ENCODE results near the gene RMP24.
A peak's percentile ranks its signal among the peaks of the same experiment; 100 is the strongest.

The RMP24 gene

GRCh38 chr18:35972197-35973000, at the start of gene RMP24:
RMP24 (plus strand) TSS chr18:35972679.
- DNase-seq = peak; percentile 96
- H3K4me3 ChIP-seq = peak within 1 kb of the TSS; percentile 76 to 91 (median 87)
- H3K4me1 ChIP-seq = peaks cover 12 to 25% (median 19%) of the 10 kb centered on the region in 4 donors
- peak within 1 kb of the TSS; percentile 83 to 97 (median 92) for H3K27ac ChIP-seq
- in situ Hi-C loops (cut with MboI; ENCODE audit: low pct_ligation_motif_present in 1 of 4, low pct_unique_long_range_greater_than_20kb in 1 of 4, low sequenced_read_pairs in 3 of 4) = loop anchor here in 3 of 4 donors (25.0 kb wide), 1 partner anchor 585 kb away; the partner anchor contains the start of gene ZNF396 (in 3 of the 3)
- 0% methylated on average over 5 to 59 of the region's 73 CpGs for WGBS, 2 donors (ENCODE audit: low coverage in 1 of 2)
- H3K9me3 ChIP-seq = no peaks in the 10 kb centered on the region
- TF ChIP-seq POLR2A (IDR thresholded peaks at IDR 0.05) = peak; percentile 74
- no peak for TF ChIP-seq EP300 (IDR thresholded peaks at IDR 0.05; ENCODE audit: low read depth)
- peak; percentile 75 to 88 (median 76) for TF ChIP-seq POLR2AphosphoS5 (IDR thresholded peaks at IDR 0.05)
- intact Hi-C loops (cut with DNase I; ENCODE audit: low total_unique reads) = no loop called here
- no peaks in the 10 kb centered on the region for H3K27me3 ChIP-seq
- peaks cover 0 to 17% (median 2%) of the 10 kb centered on the region in 4 donors for H3K36me3 ChIP-seq

DNA sequence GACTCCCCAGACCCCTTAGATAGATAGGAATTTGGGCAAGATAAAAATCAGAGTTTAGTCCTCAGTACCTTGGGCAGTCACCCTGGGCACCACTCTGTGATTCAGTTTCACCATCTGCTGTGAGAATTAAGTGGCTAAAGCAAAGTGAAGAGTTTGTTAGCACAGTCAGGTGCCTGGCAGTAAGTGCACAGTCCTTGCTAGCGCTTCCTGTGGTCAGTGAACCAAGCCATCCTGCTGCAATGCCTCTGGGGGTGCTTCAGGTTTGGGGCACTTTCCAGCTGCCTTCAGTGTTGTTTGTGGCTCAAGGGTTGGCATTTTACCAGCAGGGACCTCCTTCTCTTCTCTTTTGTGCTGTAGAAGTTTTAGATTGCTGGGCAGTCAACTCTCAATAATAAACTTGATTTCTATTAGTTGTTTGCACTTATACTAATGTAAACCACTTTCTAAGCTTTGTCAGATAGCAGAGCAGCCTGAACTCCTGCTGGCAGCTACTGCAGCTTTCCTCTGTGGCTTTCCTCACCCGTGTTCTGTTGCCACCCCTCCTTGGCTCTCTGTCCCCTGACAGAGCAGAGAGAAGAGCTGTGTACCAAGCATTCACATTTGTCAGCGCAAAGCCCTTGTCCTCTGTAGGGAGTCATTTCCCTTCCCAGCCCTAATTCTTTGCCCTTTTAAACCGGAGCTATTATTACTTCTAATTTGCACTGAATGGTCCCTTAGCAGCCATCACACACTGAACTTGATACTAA, 48.4 kb upstream of the RMP24 start:
- WGBS, 2 donors (ENCODE audit: low coverage in 1 of 2) = 42 to 54% methylated on average over 3 to 4 of the region's 4 CpGs
- no peaks in the 10 kb centered on the region for H3K36me3 ChIP-seq
- H3K9me3 ChIP-seq = no peaks in the 10 kb centered on the region
- no peak overlapping the region for H3K27ac ChIP-seq
- no peak for TF ChIP-seq EP300 (IDR thresholded peaks at IDR 0.05; ENCODE audit: low read depth)
- TF ChIP-seq, protein P1, sequence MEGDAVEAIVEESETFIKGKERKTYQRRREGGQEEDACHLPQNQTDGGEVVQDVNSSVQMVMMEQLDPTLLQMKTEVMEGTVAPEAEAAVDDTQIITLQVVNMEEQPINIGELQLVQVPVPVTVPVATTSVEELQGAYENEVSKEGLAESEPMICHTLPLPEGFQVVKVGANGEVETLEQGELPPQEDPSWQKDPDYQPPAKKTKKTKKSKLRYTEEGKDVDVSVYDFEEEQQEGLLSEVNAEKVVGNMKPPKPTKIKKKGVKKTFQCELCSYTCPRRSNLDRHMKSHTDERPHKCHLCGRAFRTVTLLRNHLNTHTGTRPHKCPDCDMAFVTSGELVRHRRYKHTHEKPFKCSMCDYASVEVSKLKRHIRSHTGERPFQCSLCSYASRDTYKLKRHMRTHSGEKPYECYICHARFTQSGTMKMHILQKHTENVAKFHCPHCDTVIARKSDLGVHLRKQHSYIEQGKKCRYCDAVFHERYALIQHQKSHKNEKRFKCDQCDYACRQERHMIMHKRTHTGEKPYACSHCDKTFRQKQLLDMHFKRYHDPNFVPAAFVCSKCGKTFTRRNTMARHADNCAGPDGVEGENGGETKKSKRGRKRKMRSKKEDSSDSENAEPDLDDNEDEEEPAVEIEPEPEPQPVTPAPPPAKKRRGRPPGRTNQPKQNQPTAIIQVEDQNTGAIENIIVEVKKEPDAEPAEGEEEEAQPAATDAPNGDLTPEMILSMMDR (IDR thresholded peaks at IDR 0.05) = no peak
- TF ChIP-seq POLR2AphosphoS5 (IDR thresholded peaks at IDR 0.05) = no peak
- TF ChIP-seq POLR2A (IDR thresholded peaks at IDR 0.05) = no peak
- H3K27me3 ChIP-seq = peaks cover 11% of the 10 kb centered on the region
- no peak overlapping the region for H3K4me3 ChIP-seq
- in situ Hi-C loops (cut with MboI; ENCODE audit: low pct_ligation_motif_present in 1 of 4, low pct_unique_long_range_greater_than_20kb in 1 of 4, low sequenced_read_pairs in 3 of 4) = no loop called here
- DNase-seq = no peak
- intact Hi-C loops (cut with DNase I; ENCODE audit: low total_unique reads) = no loop called here
- no peaks in the 10 kb centered on the region for H3K4me1 ChIP-seq

GRCh38 chr18:35926884-35927283, 45.6 kb upstream of the RMP24 start:
- Histone ChIP-seq H3K27me3 (peaks cover 7% of the 10 kb centered on the region), H3K4me1 (no peaks in the 10 kb centered on the region), H3K27ac (no peak overlapping the region), H3K4me3 (no peak overlapping the region), H3K36me3 (no peaks in the 10 kb centered on the region), H3K9me3 (peaks cover 0 to 6% of the 10 kb centered on the region in 2 donors)
- WGBS, 2 donors (ENCODE audit: low coverage in 1 of 2) = 84 to 100% methylated on average over 2 to 11 of the region's 11 CpGs
- TF ChIP-seq, protein P1 (IDR thresholded peaks at IDR 0.05) = no peak
- DNase-seq = no peak
- intact Hi-C loops (cut with DNase I; ENCODE audit: low total_unique reads) = no loop called here
- in situ Hi-C loops (cut with MboI; ENCODE audit: low pct_ligation_motif_present in 1 of 4, low pct_unique_long_range_greater_than_20kb in 1 of 4, low sequenced_read_pairs in 3 of 4) = loop anchor here in 2 of 4 donors (25.0 kb wide), 2 partner anchors 165 to 540 kb away; partner anchors contain the start of gene ZNF396 (in 1 of the 2)

- 90 to 92% methylated on average over 3 of the region's 3 CpGs for WGBS, 2 donors (ENCODE audit: low coverage in 1 of 2)
- H3K4me3 ChIP-seq = no peak overlapping the region
- H3K27ac ChIP-seq = no peak overlapping the region
- H3K27me3 ChIP-seq = peaks cover 4% of the 10 kb centered on the region
- TF ChIP-seq, protein P1 (IDR thresholded peaks at IDR 0.05) = no peak
- TF ChIP-seq POLR2AphosphoS5 (IDR thresholded peaks at IDR 0.05) (no peak), EP300 (IDR thresholded peaks at IDR 0.05; ENCODE audit: low read depth) (no peak), POLR2A (IDR thresholded peaks at IDR 0.05) (no peak)
- intact Hi-C loops (cut with DNase I; ENCODE audit: low total_unique reads) = no loop called here
- in situ Hi-C loops (cut with MboI; ENCODE audit: low pct_ligation_motif_present in 1 of 4, low pct_unique_long_range_greater_than_20kb in 1 of 4, low sequenced_read_pairs in 3 of 4) = loop anchor here in 2 of 4 donors (25.0 kb wide), 2 partner anchors 165 to 540 kb away; partner anchors contain the start of gene ZNF396 (in 1 of the 2)
- H3K36me3 ChIP-seq = no peaks in the 10 kb centered on the region
- H3K4me1 ChIP-seq = no peaks in the 10 kb centered on the region
- peaks cover 0 to 6% of the 10 kb centered on the region in 2 donors for H3K9me3 ChIP-seq
- DNase-seq = no peak
Observed at GRCh38 chr18:35927430-35927829, 45.0 kb upstream of the RMP24 start.
